Inflammatory macrophage treated with lipopolysaccharide for 4 hours (primary cell): ENCODE results near the gene FLT3LG.

Experiments used
- DNase-seq: peaks from one replicate; pipeline ENCODE4 v3.0.0-alpha.2; 2020

FLT3LG gene

GRCh38 chr19:49473868-49474541 is at the start of gene FLT3LG:
Gene FLT3LG (plus strand): TSS chr19:49474215. CDS start chr19:49474640, 425 bp downstream.
- peak; percentile 84 for DNase-seq

- DNase-seq, result no peak
These were observed 48.8 kb upstream of the FLT3LG start, which contains the start of gene GFY for GRCh38 chr19:49425178-49425577. Gene GFY (plus strand): TSS chr19:49425388. CDS start chr19:49426431, 1,043 bp downstream.

GRCh38 chr19:49425922-49426592 is 48.0 kb upstream of the FLT3LG start:
- no peak for DNase-seq

- DNase-seq, result no peak
These were observed 46.7 kb upstream of the FLT3LG start for GRCh38 chr19:49427339-49427738.

GRCh38 chr19:49427855-49428546 is 46.0 kb upstream of the FLT3LG start:
- DNase-seq, result no peak

GRCh38 chr19:49428547-49429451 is 45.2 kb upstream of the FLT3LG start:
- no peak for DNase-seq

GRCh38 chr19:49430172-49430677 is 43.8 kb upstream of the FLT3LG start:
- DNase-seq, result no peak

- DNase-seq, result no peak
These were observed 43.2 kb upstream of the FLT3LG start for GRCh38 chr19:49430678-49431329.

GRCh38 chr19:49431330-49431749 is 42.7 kb upstream of the FLT3LG start:
- no peak for DNase-seq

- DNase-seq, result no peak
These were observed 41.6 kb upstream of the FLT3LG start for GRCh38 chr19:49432141-49433073.

- DNase-seq, result no peak
These were observed 40.6 kb upstream of the FLT3LG start for GRCh38 chr19:49433240-49433901.

GRCh38 chr19:49434907-49435583 is 39.0 kb upstream of the FLT3LG start:
- no peak for DNase-seq

GRCh38 chr19:49435670-49436069 is 38.3 kb upstream of the FLT3LG start:
- no peak for DNase-seq

- DNase-seq, result peak; percentile 31
These were observed 37.5 kb upstream of the FLT3LG start for GRCh38 chr19:49436381-49437017.

GRCh38 chr19:49437231-49437630 is 36.8 kb upstream of the FLT3LG start:
- no peak for DNase-seq

- DNase-seq, result no peak
These were observed 35.8 kb upstream of the FLT3LG start for GRCh38 chr19:49438261-49438660.

GRCh38 chr19:49439836-49440235 is 34.2 kb upstream of the FLT3LG start:
- DNase-seq, result no peak

- DNase-seq, result no peak
These were observed 33.4 kb upstream of the FLT3LG start for GRCh38 chr19:49440439-49441209.
